Activated CD8-positive, alpha-beta memory T cell treated with anti-CD3 and anti-CD28 coated beads, Interleukin-2, amount 50 U/mL, for 48 hours (primary cell): ENCODE measurements around the gene TMOD1.

Experiments
- DNase-seq: peaks from one replicate; pipeline ENCODE4 v3.0.0-alpha.2; 2020

The TMOD1 gene

GRCh38 chr9:97518909-97519307 is 17.4 kb downstream of the TMOD1 start:
- no peak for DNase-seq

GRCh38 chr9:97519441-97519970 is 18.0 kb downstream of the TMOD1 start:
- no peak for DNase-seq

GRCh38 chr9:97521576-97522333 is 20.3 kb downstream of the TMOD1 start:
- DNase-seq = no peak

- no peak for DNase-seq
Measured at GRCh38 chr9:97524424-97524823, 23.0 kb downstream of the TMOD1 start.

- no peak for DNase-seq
Measured at GRCh38 chr9:97525451-97525850, 24.0 kb downstream of the TMOD1 start.

- DNase-seq = no peak
Measured at GRCh38 chr9:97526895-97527575, 25.6 kb downstream of the TMOD1 start.

GRCh38 chr9:97527626-97528528 is 26.4 kb downstream of the TMOD1 start:
- no peak for DNase-seq

GRCh38 chr9:97528529-97529230 is 27.2 kb downstream of the TMOD1 start:
- no peak for DNase-seq

- DNase-seq = no peak
Measured at GRCh38 chr9:97529363-97530076, 28.1 kb downstream of the TMOD1 start.

GRCh38 chr9:97531888-97532376 is 30.5 kb downstream of the TMOD1 start:
- no peak for DNase-seq

- no peak for DNase-seq
Measured at GRCh38 chr9:97534185-97534584, 32.7 kb downstream of the TMOD1 start.

GRCh38 chr9:97534961-97535594 is 33.6 kb downstream of the TMOD1 start:
- DNase-seq = no peak

- no peak for DNase-seq
Measured at GRCh38 chr9:97535771-97536170, 34.3 kb downstream of the TMOD1 start.

GRCh38 chr9:97536480-97536879 is 35.0 kb downstream of the TMOD1 start:
- DNase-seq = no peak

- no peak for DNase-seq
Measured at GRCh38 chr9:97543561-97543960, 42.1 kb downstream of the TMOD1 start.

GRCh38 chr9:97545486-97545885 is 44.0 kb downstream of the TMOD1 start:
- DNase-seq = no peak

- DNase-seq = no peak
Measured at GRCh38 chr9:97547098-97547829, 45.8 kb downstream of the TMOD1 start.

GRCh38 chr9:97548379-97548778 is 46.9 kb downstream of the TMOD1 start:
- no peak for DNase-seq

- no peak for DNase-seq
Measured at GRCh38 chr9:97548819-97549540, 47.5 kb downstream of the TMOD1 start.

- DNase-seq = no peak
Measured at GRCh38 chr9:97550386-97550785, 48.9 kb downstream of the TMOD1 start.
